ENCODE data around the gene TECTA.
"Not testable (repeated sequence)": the region's sequence is repeated elsewhere in the genome, so short reads cannot be mapped to it uniquely, and the experiment has no call there.

TECTA gene

GRCh38 chr11:121236115-121237001 is 135.3 kb downstream of the TECTA start:
- DNase-seq: no peak

GRCh38 chr11:121237247-121237646 is 136.2 kb downstream of the TECTA start:
- not testable (repeated sequence) for DNase-seq

- no peak for DNase-seq
Measured at GRCh38 chr11:121237686-121238658, 136.9 kb downstream of the TECTA start.

- no peak for DNase-seq
Measured at GRCh38 chr11:121238956-121239355, 137.9 kb downstream of the TECTA start.

- not testable (repeated sequence) for DNase-seq
Measured at GRCh38 chr11:121240001-121240400, 139.0 kb downstream of the TECTA start.

GRCh38 chr11:121240650-121241303 is 139.7 kb downstream of the TECTA start:
- no peak for DNase-seq

Measured in right kidney (tissue), 1 donor.